Loucy (cell line): ENCODE results near the gene NGDN.

ENCODE experiments used
- H2AFZ ChIP-seq: fragments of 200-600 bp; sonication (generic); 2 replicates; pipeline ENCODE4 v1.6.0; 2016; ENCODE audit warnings: antibody characterized with exemption, mild to moderate bottlenecking, low read length, moderate library complexity
- H3F3A ChIP-seq: fragments of 200-600 bp; 2 replicates; pipeline ENCODE4 v1.6.0; 2016; ENCODE audit warnings: antibody characterized with exemption, low read depth, mild to moderate bottlenecking
- H3K27me3 ChIP-seq: fragments of 200-600 bp; sonication (generic); 2 replicates; pipeline ENCODE4 v1.6.1; 2014; ENCODE audit warnings: low read length, mild to moderate bottlenecking; ENCODE audit not compliant: insufficient read depth, poor library complexity, severe bottlenecking
- H3K36me3 ChIP-seq: fragments of 200-600 bp; sonication (generic); 2 replicates; pipeline ENCODE4 v1.6.1; 2016; ENCODE audit warnings: low read length; ENCODE audit not compliant: insufficient read depth
- H3K4me1 ChIP-seq: fragments of 200-600 bp; sonication (generic); 2 replicates; pipeline ENCODE4 v1.5.1; 2014; ENCODE audit warnings: low read length, mild to moderate bottlenecking; ENCODE audit not compliant: insufficient read depth, poor library complexity, severe bottlenecking
- H3K4me2 ChIP-seq: fragments of 200-600 bp; sonication (generic); 2 replicates; pipeline ENCODE4 v1.6.0; 2014; ENCODE audit warnings: antibody characterized with exemption, low read length, low read depth, mild to moderate bottlenecking; ENCODE audit not compliant: poor library complexity, severe bottlenecking
- H3K4me3 ChIP-seq: fragments of 200-600 bp; sonication (generic); 2 replicates; pipeline ENCODE4 v1.5.1; 2014; ENCODE audit warnings: low read length, mild to moderate bottlenecking, mixed read lengths; ENCODE audit not compliant: poor library complexity, severe bottlenecking
- H3K79me2 ChIP-seq: fragments of 200-600 bp; sonication (generic); 2 replicates; pipeline ENCODE4 v1.6.1; 2014; ENCODE audit warnings: low read length; ENCODE audit not compliant: insufficient read depth
- H3K9ac ChIP-seq: fragments of 200-600 bp; sonication (generic); 2 replicates; pipeline ENCODE4 v1.6.0; 2014; ENCODE audit warnings: mild to moderate bottlenecking, low read depth, low read length, moderate library complexity; ENCODE audit not compliant: poor library complexity, severe bottlenecking
- H3K9me2 ChIP-seq: fragments of 200-600 bp; sonication (generic); replicated peaks from 2 replicates; pipeline ENCODE4 v1.6.1; 2016; ENCODE audit warnings: low read depth, low read length, mixed read lengths
- H3K9me3 ChIP-seq: fragments of 200-600 bp; sonication (generic); 2 replicates; pipeline ENCODE4 v1.6.1; 2014; ENCODE audit warnings: mild to moderate bottlenecking, antibody characterized with exemption, low read length, low read depth; ENCODE audit not compliant: insufficient read depth
- H4K20me1 ChIP-seq: fragments of 200-600 bp; sonication (generic); 2 replicates; pipeline ENCODE4 v1.6.0; 2014; ENCODE audit warnings: antibody characterized with exemption, low read length, mild to moderate bottlenecking; ENCODE audit not compliant: insufficient read depth, poor library complexity, severe bottlenecking
- CTCF ChIP-seq: fragments of 200-600 bp; sonication (generic); conservative IDR thresholded peaks from 2 replicates; pipeline ENCODE4 v1.5.1; 2014; ENCODE audit warnings: mild to moderate bottlenecking, antibody characterized with exemption, low read length
- EZH2phosphoT487 ChIP-seq: fragments of 200-600 bp; IDR thresholded peaks from 2 replicates; pipeline ENCODE4 v1.6.1; 2018; ENCODE audit warnings: antibody characterized with exemption, mild to moderate bottlenecking, moderate library complexity, borderline replicate concordance

NGDN gene

DNA sequence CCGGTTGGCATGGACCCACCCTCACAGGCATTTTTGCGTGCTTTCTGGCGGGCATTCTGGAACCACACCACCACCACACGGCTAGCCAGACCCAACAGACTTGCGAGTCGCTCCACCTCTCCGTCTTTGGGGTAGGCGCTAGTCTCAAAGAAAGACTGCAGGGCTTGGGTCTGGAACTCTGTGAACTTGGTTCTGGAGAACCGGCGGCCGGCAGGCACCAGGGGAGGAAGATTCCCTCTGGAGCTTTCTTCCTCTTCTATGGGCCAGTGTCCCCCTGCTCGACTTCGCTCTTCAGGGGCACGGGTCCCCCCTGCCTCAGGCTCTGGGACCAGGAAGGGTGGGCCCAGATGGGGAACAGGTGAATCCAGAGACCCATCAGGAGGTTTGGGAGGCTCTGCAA, 55.5 kb downstream of the NGDN start:
- Histone ChIP-seq H2AFZ (no peak overlapping the region), H3K4me2 (no peak overlapping the region), H4K20me1 (no peaks in the 10 kb centered on the region), H3F3A (no peaks in the 10 kb centered on the region), H3K9me2 (no peaks in the 10 kb centered on the region), H3K79me2 (no peaks in the 10 kb centered on the region), H3K36me3 (no peaks in the 10 kb centered on the region), H3K4me3 (no peak overlapping the region), H3K9me3 (no peaks in the 10 kb centered on the region), H3K9ac (no peak overlapping the region), H3K4me1 (peaks cover 1% of the 10 kb centered on the region), H3K27me3 (no peaks in the 10 kb centered on the region)
- TF ChIP-seq CTCF: no peak
- TF ChIP-seq EZH2phosphoT487: no peak

DNA sequence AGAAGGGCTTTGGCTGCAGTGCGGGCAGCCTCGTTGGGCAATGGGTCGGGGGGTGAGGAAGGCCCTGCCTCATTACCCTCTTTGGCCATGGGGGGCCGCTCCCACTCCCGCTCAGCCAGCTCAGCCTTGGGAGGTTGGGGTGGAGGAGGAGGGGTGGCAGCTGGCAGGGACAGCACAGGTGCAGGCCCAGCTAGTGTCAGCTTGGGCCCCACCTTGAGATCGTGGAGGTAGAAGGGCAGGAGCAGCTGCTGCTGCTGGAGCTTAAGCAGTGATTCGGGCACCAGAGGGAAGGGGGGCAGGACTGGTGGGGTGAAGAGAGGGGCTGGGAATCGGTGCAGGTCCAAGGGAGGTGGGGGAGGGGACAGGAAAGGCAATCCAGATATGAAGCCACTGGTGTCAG, 56.1 kb downstream of the NGDN start:
- Histone ChIP-seq H3K9me2 (no peaks in the 10 kb centered on the region), H3K4me3 (no peak overlapping the region), H3K9me3 (no peaks in the 10 kb centered on the region), H3K36me3 (no peaks in the 10 kb centered on the region), H3K27me3 (no peaks in the 10 kb centered on the region), H3F3A (no peaks in the 10 kb centered on the region), H3K9ac (no peak overlapping the region), H4K20me1 (no peaks in the 10 kb centered on the region), H2AFZ (no peak overlapping the region), H3K4me1 (peaks cover 7% of the 10 kb centered on the region), H3K4me2 (no peak overlapping the region), H3K79me2 (no peaks in the 10 kb centered on the region)
- TF ChIP-seq EZH2phosphoT487 (no peak), CTCF (no peak)
